ENCODE results near the gene DISP2.

Gene DISP2

GRCh38 chr15:40366457-40367370 is 8.7 kb downstream of the DISP2 start:
- DNase-seq: no peak

- DNase-seq: no peak
Measured at GRCh38 chr15:40367371-40367685, 9.3 kb downstream of the DISP2 start.

GRCh38 chr15:40367686-40368611 is 9.9 kb downstream of the DISP2 start:
- peak; percentile 55 for DNase-seq

GRCh38 chr15:40368719-40369473 is 10.9 kb downstream of the DISP2 start:
- DNase-seq: no peak

GRCh38 chr15:40369474-40369869 is 11.5 kb downstream of the DISP2 start:
- DNase-seq: no peak

- no peak for DNase-seq
Measured at GRCh38 chr15:40369971-40370370, 12.0 kb downstream of the DISP2 start.

- no peak for DNase-seq
Measured at GRCh38 chr15:40372981-40373380, 15.0 kb downstream of the DISP2 start.

- no peak for DNase-seq
Measured at GRCh38 chr15:40377606-40378005, 19.6 kb downstream of the DISP2 start.

- no peak for DNase-seq
Measured at GRCh38 chr15:40379374-40379773, 21.4 kb downstream of the DISP2 start.

- DNase-seq: peak; percentile 48
Measured at GRCh38 chr15:40379853-40380252, 21.8 kb downstream of the DISP2 start.

GRCh38 chr15:40380636-40381035 is 22.6 kb downstream of the DISP2 start:
- DNase-seq: no peak

GRCh38 chr15:40381818-40382529 is 24.0 kb downstream of the DISP2 start:
- no peak for DNase-seq

- peak; percentile 56 for DNase-seq
Measured at GRCh38 chr15:40382580-40383456, 24.8 kb downstream of the DISP2 start, which contains the start of gene KNSTRN. Gene KNSTRN (plus strand): TSS chr15:40382721. CDS start chr15:40382836, 115 bp downstream.

- DNase-seq: no peak
Measured at GRCh38 chr15:40386480-40386879, 28.5 kb downstream of the DISP2 start.

- no peak for DNase-seq
Measured at GRCh38 chr15:40388941-40389823, 31.2 kb downstream of the DISP2 start.

- no peak for DNase-seq
Measured at GRCh38 chr15:40389824-40390595, 32.0 kb downstream of the DISP2 start.

GRCh38 chr15:40392986-40393948 is 35.2 kb downstream of the DISP2 start:
- no peak for DNase-seq
